Type B pancreatic cell (in vitro differentiated cells): ENCODE data around the gene CACNA2D1. TPM values are rescaled to one million over a fixed set of nuclear protein-coding genes. Genes with fewer than 3 reads are reported as not detected.
A peak's percentile ranks its signal among the peaks of the same experiment; 100 is the strongest.

Source experiments
- DNase-seq: peaks from one replicate; pipeline ENCODE4 v3.0.0; 2021; ENCODE audit warnings: mixed read lengths; ENCODE audit not compliant: unreplicated experiment; ENCODE audit errors: extremely low spot score
- H3K27ac Mint-ChIP-seq: 2 replicates; pipeline ENCODE4 v1.8.0; 2021; ENCODE audit warnings: mild to moderate bottlenecking, mixed read lengths
- H3K27me3 Mint-ChIP-seq: 2 replicates; pipeline ENCODE4 v1.8.0; 2021; ENCODE audit warnings: mixed read lengths
- H3K36me3 Mint-ChIP-seq: 2 replicates; pipeline ENCODE4 v1.8.0; 2021; ENCODE audit warnings: mixed read lengths
- H3K4me1 Mint-ChIP-seq: one replicate; pipeline ENCODE4 v1.8.0; 2021; ENCODE audit warnings: mixed read lengths; ENCODE audit not compliant: unreplicated experiment
- H3K4me3 Mint-ChIP-seq: 2 replicates; pipeline ENCODE4 v1.8.0; 2021; ENCODE audit warnings: mild to moderate bottlenecking, mixed read lengths
- H3K9me3 Mint-ChIP-seq: 2 replicates; pipeline ENCODE4 v1.8.0; 2021; ENCODE audit warnings: mixed read lengths
- long read RNA-seq: library from polyadenylated mRNA; unstranded; transcript quantifications from one replicate; pipeline ENCODE4 v2.0.0, GENCODE V29; 2020
- total RNA-seq: library from RNA; stranded (reverse); gene quantifications from 2 replicates; pipeline ENCODE4 v1.2.1, GENCODE V29; 2021; ENCODE audit warnings: low replicate concordance
- TF ChIP-seq, protein P1 (sequence below): fragments of 200-600 bp; sonication (generic); conservative IDR thresholded peaks from 2 replicates; pipeline ENCODE4 v1.5.0; 2021; ENCODE audit warnings: antibody characterized with exemption, mild to moderate bottlenecking

Gene CACNA2D1
- total RNA-seq: 21.5 and 29.2 TPM in 2 replicates
- long read RNA-seq, partial matches to known transcripts: 6 of 9 reads
- long read RNA-seq, other reads (novel, unspliced or antisense): 3 of 9 reads

DNA sequence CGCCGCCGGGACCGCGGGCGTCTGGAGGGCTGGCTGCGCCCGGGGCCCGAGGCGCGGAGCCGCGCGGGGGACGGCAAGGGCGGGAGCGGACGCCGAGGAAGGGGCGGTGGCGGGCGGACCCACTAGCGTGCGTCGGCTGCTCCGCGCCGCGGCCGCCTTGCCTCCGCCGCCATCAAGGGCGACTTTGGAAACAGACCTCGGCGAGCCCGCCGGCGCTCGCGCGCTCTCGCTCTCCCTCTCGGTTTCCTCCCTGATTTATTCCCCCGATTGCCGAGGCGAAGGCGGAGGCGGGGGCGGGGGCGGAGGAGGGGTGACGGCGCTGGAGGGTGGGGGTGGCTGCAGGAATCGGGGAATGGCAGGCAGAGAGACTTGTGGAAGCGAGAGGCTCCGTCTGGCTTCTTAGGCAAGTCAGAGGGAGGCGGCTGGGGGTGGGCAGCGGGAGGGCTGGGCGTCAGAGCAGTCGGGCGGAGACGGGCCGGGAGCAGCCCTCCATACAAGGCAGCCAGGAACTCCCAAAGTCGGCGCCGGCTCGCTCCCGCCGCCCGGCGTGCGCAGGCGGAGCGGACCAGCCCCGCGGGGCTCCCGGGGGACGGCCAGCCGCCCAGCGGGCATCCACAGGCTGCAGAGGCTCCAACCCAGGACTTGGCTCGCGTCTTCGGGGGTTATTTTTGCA lies at the start of gene CACNA2D1:
Gene CACNA2D1, minus strand, starts transcription at position 231 of the 673 bp plus-strand sequence.
- Mint-ChIP-seq H3K4me3 (peak within 1 kb of the TSS; percentile 93), H3K4me1 (peaks cover 8% of the 10 kb centered on the region), H3K27me3 (peaks cover 48% of the 10 kb centered on the region), H3K36me3 (no peaks in the 10 kb centered on the region), H3K27ac (peak within 1 kb of the TSS; percentile 81), H3K9me3 (no peaks in the 10 kb centered on the region)
- peak; percentile 80 for DNase-seq
- TF ChIP-seq, protein P1, sequence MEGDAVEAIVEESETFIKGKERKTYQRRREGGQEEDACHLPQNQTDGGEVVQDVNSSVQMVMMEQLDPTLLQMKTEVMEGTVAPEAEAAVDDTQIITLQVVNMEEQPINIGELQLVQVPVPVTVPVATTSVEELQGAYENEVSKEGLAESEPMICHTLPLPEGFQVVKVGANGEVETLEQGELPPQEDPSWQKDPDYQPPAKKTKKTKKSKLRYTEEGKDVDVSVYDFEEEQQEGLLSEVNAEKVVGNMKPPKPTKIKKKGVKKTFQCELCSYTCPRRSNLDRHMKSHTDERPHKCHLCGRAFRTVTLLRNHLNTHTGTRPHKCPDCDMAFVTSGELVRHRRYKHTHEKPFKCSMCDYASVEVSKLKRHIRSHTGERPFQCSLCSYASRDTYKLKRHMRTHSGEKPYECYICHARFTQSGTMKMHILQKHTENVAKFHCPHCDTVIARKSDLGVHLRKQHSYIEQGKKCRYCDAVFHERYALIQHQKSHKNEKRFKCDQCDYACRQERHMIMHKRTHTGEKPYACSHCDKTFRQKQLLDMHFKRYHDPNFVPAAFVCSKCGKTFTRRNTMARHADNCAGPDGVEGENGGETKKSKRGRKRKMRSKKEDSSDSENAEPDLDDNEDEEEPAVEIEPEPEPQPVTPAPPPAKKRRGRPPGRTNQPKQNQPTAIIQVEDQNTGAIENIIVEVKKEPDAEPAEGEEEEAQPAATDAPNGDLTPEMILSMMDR: no peak

DNA sequence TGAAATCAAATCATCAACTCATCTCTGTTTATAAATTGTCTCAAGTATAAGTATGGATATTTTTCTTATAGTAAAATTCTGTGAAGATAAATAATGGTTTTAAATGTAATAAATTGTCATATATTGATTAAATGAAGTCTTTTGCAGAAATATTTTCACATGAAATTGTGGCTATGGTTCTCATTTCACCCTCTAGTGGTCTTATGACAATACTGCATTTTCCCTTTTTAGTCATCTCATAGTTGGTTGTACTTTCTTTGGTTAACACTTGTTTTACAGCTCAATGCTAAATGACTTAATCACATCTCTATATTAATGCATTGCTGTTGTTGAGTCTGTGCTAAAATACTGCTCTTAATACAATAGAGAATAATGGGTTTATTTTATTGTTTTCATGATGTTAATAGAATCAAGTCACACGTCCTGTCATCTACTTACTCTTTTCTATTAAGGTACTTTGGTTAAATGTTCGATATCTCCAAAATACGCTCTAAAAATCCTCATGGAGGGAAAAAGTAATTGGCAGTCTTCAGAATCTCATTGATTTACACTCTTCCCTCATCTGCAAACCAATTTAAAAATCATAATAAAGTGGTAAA lies 38.0 kb upstream of the CACNA2D1 start:
- no peak for DNase-seq
- TF ChIP-seq, protein P1: peak; percentile 86
- H3K27ac Mint-ChIP-seq: no peak overlapping the region

DNA sequence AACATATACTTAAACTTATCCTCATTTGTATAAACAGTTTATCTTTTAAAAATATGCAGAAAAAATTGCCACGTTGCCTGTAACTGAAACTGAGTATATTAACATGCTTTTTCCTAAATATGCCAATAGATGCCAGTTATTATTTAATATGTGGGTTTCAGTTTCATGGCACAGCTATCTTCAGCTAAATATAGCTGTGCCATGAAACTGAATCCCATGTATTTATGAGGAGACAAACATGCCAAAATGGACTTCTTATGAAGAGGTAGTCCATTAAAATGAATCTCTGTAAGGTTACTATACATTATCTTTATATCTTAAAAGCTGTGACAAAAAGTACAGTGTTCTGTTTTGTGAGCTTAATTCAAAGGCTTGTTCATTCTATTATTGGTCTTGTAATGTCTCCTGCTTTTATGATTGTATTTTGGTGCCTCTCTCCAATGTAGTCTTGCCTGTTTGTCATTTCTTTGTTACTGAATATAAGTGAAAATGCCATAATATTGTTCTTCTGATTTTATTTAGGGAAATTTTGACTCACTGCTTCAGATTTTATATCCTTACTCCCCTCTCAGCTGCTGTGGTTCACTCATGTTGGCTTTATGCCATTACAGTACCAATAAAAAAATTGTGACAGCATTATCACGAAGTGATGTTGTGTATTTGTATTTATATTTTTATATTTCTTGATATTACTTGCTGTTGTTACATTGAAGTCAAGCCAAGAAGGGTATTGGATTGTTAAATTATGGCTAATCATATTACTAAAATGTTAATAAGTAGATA lies 34.3 kb upstream of the CACNA2D1 start:
- H3K4me1 Mint-ChIP-seq: no peaks in the 10 kb centered on the region
- TF ChIP-seq, protein P1: no peak
- no peaks in the 10 kb centered on the region for H3K9me3 Mint-ChIP-seq
- no peak overlapping the region for H3K27ac Mint-ChIP-seq
- DNase-seq: no peak
- no peaks in the 10 kb centered on the region for H3K27me3 Mint-ChIP-seq
- no peaks in the 10 kb centered on the region for H3K36me3 Mint-ChIP-seq
- H3K4me3 Mint-ChIP-seq: no peak overlapping the region

More for the DNA sequence above, 38.0 kb upstream of the CACNA2D1 start:
- no peaks in the 10 kb centered on the region for H3K4me1 Mint-ChIP-seq
- no peaks in the 10 kb centered on the region for H3K27me3 Mint-ChIP-seq
- H3K36me3 Mint-ChIP-seq: no peaks in the 10 kb centered on the region
- no peak overlapping the region for H3K4me3 Mint-ChIP-seq
- no peaks in the 10 kb centered on the region for H3K9me3 Mint-ChIP-seq

DNA sequence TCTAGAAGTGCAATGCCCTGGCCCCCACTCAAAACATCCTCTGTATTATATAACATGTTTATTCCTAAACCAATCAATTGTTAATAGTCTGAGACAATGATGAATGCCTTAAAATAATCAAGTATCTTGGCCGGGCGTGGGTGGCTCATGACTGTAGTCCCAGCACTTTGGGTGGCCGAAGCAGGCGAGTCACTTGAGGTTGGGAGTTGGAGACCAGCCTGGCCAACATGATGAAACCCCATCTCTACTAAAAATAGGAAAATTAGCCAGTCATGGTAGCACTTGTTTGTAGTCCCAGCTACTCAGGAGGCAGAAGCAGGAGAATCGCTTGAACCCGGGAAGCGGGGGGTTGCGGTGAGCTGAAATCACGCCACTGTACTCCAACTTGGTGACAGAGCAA lies 29.4 kb upstream of the CACNA2D1 start:
- no peak for DNase-seq
- Mint-ChIP-seq H3K27me3 (no peaks in the 10 kb centered on the region), H3K4me1 (no peaks in the 10 kb centered on the region), H3K36me3 (no peaks in the 10 kb centered on the region), H3K4me3 (no peak overlapping the region), H3K27ac (no peak overlapping the region), H3K9me3 (no peaks in the 10 kb centered on the region)
- TF ChIP-seq, protein P1: no peak

DNA sequence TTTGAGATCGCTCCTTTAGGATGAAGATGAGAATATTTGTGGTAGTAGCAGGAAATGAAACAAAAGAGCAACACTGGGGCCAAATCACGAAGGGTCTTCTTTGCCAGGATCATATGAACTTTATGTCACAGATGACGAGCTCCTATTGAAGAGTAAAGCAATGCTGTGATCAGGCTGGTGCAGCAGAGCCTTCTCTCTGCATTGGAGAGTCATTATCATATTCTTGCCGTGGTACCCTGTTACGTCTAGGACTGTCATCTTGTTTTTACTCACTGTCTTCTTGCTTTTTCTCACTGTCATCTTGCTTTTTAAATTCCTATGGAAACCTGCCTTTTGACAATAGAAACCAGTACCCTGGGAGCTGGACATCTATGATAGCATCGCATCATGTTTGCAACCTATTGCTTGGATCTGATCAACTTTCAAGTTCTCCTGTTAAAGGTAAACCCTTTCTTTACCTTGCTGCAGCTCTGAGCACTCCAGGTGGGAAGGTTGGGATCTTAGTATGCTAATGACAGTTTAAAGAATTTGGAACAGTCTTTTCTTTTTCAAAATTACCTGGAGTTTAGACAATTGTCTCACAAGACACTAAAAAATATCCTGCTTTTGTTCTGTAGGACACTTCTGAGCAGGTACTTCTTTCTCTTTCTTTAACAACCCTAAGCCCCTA lies 27.9 kb upstream of the CACNA2D1 start:
- no peaks in the 10 kb centered on the region for H3K27me3 Mint-ChIP-seq
- no peaks in the 10 kb centered on the region for H3K9me3 Mint-ChIP-seq
- no peaks in the 10 kb centered on the region for H3K36me3 Mint-ChIP-seq
- DNase-seq: no peak
- H3K4me1 Mint-ChIP-seq: no peaks in the 10 kb centered on the region
- no peak overlapping the region for H3K4me3 Mint-ChIP-seq
- no peak overlapping the region for H3K27ac Mint-ChIP-seq
- TF ChIP-seq, protein P1: no peak
